Measurements from ENCODE around the gene FYN. TPM values are rescaled to one million over a fixed set of nuclear protein-coding genes. Genes with fewer than 3 reads are reported as not detected.
A peak's percentile ranks its signal among the peaks of the same experiment; 100 is the strongest.

Gene FYN
- total RNA-seq, 4 donors from 2014 or later: 55.3 to 249 (median 74.3) TPM

DNA sequence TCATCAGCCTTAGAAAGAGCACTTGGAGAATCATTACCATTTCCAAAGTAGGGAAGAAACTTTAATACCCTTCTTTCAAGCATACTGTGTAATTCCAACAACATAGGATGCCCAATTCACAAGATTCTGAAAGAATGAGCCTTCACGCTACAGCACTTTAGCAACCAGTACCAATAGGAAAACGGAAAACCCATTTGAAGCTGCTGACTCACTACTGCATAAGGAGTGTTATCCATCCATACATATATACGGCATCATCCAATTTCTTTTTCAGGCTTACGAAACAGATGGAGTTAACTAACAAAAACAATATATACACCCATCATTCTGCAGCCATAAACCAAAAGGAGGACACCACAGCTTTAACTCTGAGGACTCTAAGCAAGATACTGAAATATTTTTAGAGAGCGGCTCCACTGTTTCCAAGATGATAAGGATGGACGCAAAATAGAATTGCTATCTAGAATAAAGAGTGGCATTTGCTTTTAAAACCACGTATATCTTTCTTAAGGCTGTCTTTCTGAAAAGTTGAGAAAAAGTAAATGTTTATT, 24.9 kb downstream of the FYN start:
- TF ChIP-seq, protein P1, sequence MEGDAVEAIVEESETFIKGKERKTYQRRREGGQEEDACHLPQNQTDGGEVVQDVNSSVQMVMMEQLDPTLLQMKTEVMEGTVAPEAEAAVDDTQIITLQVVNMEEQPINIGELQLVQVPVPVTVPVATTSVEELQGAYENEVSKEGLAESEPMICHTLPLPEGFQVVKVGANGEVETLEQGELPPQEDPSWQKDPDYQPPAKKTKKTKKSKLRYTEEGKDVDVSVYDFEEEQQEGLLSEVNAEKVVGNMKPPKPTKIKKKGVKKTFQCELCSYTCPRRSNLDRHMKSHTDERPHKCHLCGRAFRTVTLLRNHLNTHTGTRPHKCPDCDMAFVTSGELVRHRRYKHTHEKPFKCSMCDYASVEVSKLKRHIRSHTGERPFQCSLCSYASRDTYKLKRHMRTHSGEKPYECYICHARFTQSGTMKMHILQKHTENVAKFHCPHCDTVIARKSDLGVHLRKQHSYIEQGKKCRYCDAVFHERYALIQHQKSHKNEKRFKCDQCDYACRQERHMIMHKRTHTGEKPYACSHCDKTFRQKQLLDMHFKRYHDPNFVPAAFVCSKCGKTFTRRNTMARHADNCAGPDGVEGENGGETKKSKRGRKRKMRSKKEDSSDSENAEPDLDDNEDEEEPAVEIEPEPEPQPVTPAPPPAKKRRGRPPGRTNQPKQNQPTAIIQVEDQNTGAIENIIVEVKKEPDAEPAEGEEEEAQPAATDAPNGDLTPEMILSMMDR (IDR thresholded peaks at IDR 0.05): no peak
- no peak for TF ChIP-seq POLR2A (IDR thresholded peaks at IDR 0.05)
- Histone ChIP-seq H3K27ac (no peak overlapping the region), H3K4me1 (peaks cover 0 to 25% (median 10%) of the 10 kb centered on the region in 4 donors), H3K9me3 (no peaks in the 10 kb centered on the region), H3K36me3 (no peaks in the 10 kb centered on the region), H3K27me3 (no peaks in the 10 kb centered on the region), H3K4me3 (no peak overlapping the region)
- DNase-seq: no peak

DNA sequence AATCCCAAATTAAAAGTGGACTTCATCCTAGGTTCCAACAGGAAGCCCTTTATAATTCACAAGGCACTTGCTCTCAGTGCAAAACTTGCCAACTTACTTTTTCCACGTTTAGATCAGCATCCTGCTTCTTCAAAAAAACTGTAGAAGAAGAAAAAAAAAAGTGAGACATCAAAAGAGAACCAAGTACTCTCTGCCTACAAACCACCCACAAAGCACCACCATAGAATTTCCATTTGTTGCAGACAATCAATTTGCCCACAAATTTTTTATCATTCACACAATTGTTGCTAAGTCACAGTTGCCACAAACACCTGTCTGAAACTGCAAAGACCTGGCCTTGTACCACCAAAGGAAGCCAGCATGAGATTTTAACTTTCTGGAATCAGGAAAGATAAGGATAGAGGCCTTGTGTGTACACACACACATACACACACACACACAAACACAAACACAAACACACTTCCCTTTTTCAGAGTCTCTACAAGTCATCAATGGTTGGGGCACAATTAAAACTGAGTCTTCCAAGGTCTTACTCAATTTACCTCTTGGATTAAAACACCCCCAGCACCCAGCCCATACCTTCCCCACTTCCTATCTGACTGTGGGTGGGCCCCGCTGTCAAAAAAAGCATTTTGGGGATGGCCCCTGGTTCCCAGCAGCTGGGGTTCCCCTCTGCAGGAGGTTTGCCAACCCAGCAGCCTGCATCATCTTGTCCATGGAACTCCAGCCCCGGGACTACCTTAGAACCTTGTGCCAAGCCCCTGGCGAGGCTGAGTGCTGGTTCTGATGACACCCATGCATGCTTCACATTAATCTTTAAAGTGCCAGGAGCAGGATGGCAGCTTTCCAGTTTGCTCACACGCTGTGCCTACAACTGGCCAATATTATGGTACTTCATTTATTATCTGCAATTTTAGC, 26.5 kb downstream of the FYN start:
- Histone ChIP-seq H3K9me3 (no peaks in the 10 kb centered on the region), H3K4me1 (peaks cover 0 to 33% (median 10%) of the 10 kb centered on the region in 4 donors), H3K4me3 (no peak overlapping the region), H3K27ac (peak overlapping the region in 2 of 4 donors; percentile 27 to 62), H3K27me3 (no peaks in the 10 kb centered on the region), H3K36me3 (no peaks in the 10 kb centered on the region)
- no peak for TF ChIP-seq POLR2A (IDR thresholded peaks at IDR 0.05)
- TF ChIP-seq, protein P1 (IDR thresholded peaks at IDR 0.05): no peak
- DNase-seq: no peak

DNA sequence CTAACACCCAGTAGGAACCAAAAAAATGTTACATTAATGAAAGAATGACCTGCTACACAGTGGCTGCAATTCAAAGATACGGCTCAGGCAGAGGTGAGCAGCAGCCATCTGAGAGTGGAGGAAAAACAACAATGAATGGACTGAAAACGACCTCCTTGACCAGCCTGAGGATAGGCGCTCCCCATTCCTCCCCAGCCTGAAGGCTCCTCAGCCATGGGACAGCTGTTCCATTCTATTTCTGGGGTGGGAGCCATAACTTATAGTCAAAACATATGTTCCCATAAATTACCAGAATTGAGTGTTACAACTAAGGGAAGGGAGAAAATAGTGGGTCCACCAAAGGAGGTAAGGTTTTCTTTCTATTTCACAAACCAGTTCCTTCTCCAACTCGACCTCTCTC, 27.2 kb downstream of the FYN start:
- no peak for DNase-seq
- Histone ChIP-seq H3K4me1 (peaks cover 0 to 38% (median 11%) of the 10 kb centered on the region in 4 donors), H3K27me3 (no peaks in the 10 kb centered on the region), H3K36me3 (no peaks in the 10 kb centered on the region), H3K27ac (peak overlapping the region in 2 of 4 donors; percentile 45 to 62), H3K9me3 (no peaks in the 10 kb centered on the region), H3K4me3 (no peak overlapping the region)
- TF ChIP-seq, protein P1 (IDR thresholded peaks at IDR 0.05): no peak
- no peak for TF ChIP-seq POLR2A (IDR thresholded peaks at IDR 0.05)

DNA sequence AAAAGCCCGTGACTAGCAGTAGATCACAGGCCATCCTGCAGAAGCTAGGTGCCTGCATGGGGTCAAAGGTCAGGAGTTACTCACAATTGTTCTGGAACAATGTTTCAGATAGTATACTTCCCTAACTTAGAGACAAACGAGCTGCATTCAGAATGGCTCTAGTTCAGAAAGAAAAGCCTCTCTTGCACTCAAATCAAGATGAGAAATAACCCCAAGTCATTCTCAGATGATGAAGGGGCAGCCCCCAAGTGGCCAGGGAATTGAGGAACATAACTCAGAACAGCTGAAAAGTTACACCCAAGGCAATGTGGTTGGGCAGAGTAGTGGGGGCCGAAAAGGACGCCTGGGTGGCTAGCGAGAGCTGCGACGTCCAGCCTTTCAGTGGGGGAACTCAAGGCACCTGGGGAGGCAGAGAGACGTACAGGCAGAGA, 27.8 kb downstream of the FYN start:
- H3K27ac ChIP-seq: peak overlapping the region in 3 of 4 donors; percentile 35 to 62 (median 45)
- TF ChIP-seq, protein P1 (IDR thresholded peaks at IDR 0.05): no peak
- no peak for TF ChIP-seq POLR2A (IDR thresholded peaks at IDR 0.05)
- H3K9me3 ChIP-seq: no peaks in the 10 kb centered on the region
- no peak overlapping the region for H3K4me3 ChIP-seq
- peaks cover 0 to 35% (median 8%) of the 10 kb centered on the region in 4 donors for H3K4me1 ChIP-seq
- DNase-seq: peak in 1 of 3 donors; percentile 25
- H3K27me3 ChIP-seq: no peaks in the 10 kb centered on the region
- H3K36me3 ChIP-seq: no peaks in the 10 kb centered on the region

DNA sequence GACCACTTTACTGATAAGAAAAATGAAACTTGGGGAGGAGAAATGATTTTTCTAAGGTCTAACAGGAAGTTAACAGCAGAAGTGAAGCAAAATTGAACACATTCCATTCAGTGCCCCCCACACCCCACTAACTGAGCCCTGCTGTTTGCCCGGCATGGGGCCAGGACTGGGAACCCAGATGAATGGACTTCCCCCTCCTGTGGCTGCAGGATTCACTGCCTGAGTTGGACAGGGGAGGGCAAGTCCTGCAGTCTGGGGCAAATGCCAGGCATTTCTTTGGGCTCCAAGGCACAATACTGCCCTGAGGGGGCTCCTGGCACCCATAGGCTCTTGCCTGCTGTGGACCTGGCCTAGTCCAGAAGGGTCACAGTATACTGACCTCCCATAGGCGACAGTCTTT, 28.3 kb downstream of the FYN start:
- TF ChIP-seq POLR2A (IDR thresholded peaks at IDR 0.05): no peak
- Histone ChIP-seq H3K27ac (peak overlapping the region; percentile 6 to 62 (median 40)), H3K27me3 (no peaks in the 10 kb centered on the region), H3K9me3 (no peaks in the 10 kb centered on the region), H3K36me3 (no peaks in the 10 kb centered on the region), H3K4me1 (peaks cover 0 to 34% (median 6%) of the 10 kb centered on the region in 4 donors), H3K4me3 (no peak overlapping the region)
- peak in 1 of 3 donors; percentile 40 for DNase-seq

DNA sequence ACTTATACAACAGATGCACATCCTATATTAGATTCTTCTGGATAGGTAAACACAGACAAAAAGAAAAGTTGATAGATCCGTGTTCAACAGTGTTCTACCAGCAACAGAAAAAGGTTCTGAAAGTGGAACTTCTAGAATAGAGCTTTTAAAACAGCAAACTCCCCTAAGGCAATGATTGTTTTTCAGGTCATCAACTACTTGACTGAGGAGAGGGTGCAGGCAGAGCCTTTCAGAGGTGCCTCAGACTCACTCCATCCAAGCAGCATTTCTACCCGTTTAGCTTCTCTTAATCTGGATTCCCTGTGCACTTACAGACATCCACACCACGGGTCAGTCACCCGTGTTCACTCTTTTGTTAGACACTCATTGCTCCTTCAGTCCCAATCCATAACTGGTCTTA, 28.9 kb downstream of the FYN start:
- no peak for DNase-seq
- Histone ChIP-seq H3K36me3 (no peaks in the 10 kb centered on the region), H3K27me3 (no peaks in the 10 kb centered on the region), H3K4me1 (peaks cover 0 to 34% (median 6%) of the 10 kb centered on the region in 4 donors), H3K27ac (peak overlapping the region in 3 of 4 donors; percentile 35 to 62 (median 50)), H3K9me3 (no peaks in the 10 kb centered on the region), H3K4me3 (no peak overlapping the region)
- no peak for TF ChIP-seq POLR2A (IDR thresholded peaks at IDR 0.05)
- TF ChIP-seq, protein P1 (IDR thresholded peaks at IDR 0.05): no peak
